ENCODE results near the gene APLN.

The APLN gene

GRCh38 chrX:129638917-129639316, 15.8 kb downstream of the APLN start:
- no peaks in the 10 kb centered on the region for H3K4me1 ChIP-seq
- H3K9me3 ChIP-seq: peaks cover 0 to 10% (median 0%) of the 10 kb centered on the region in 3 donors
- intact Hi-C loops (cut with DNase I; ENCODE audit: low total_unique reads): no loop called here

GRCh38 chrX:129637217-129638109, 17.3 kb downstream of the APLN start:
- peak; percentile 54 to 78 for DNase-seq
- intact Hi-C loops (cut with DNase I; ENCODE audit: low total_unique reads): loop anchor here (2.0 kb wide), 1 partner anchor 89 kb away; no protein-coding TSS in a partner anchor
- Histone ChIP-seq H3K4me1 (no peaks in the 10 kb centered on the region), H3K27me3 (no peaks in the 10 kb centered on the region), H3K4me3 (no peak overlapping the region), H3K36me3 (no peaks in the 10 kb centered on the region), H3K27ac (no peak overlapping the region), H3K9me3 (peaks cover 0 to 10% (median 0%) of the 10 kb centered on the region in 3 donors)
- TF ChIP-seq CTCF (IDR thresholded peaks at IDR 0.05): peak; percentile 82 to 86

More at GRCh38 chrX:129638917-129639316, 15.8 kb downstream of the APLN start:
- TF ChIP-seq CTCF (IDR thresholded peaks at IDR 0.05): no peak
- DNase-seq: no peak
- no peaks in the 10 kb centered on the region for H3K27me3 ChIP-seq
- no peaks in the 10 kb centered on the region for H3K36me3 ChIP-seq
- H3K27ac ChIP-seq: no peak overlapping the region
- H3K4me3 ChIP-seq: no peak overlapping the region

- no peaks in the 10 kb centered on the region for H3K27me3 ChIP-seq
- H3K9me3 ChIP-seq: peaks cover 0 to 4% (median 0%) of the 10 kb centered on the region in 3 donors
- no peaks in the 10 kb centered on the region for H3K36me3 ChIP-seq
- intact Hi-C loops (cut with DNase I; ENCODE audit: low total_unique reads): loop anchor here (2.0 kb wide), 1 partner anchor 91 kb away; no protein-coding TSS in a partner anchor
- DNase-seq: no peak
- no peak overlapping the region for H3K4me3 ChIP-seq
- no peak overlapping the region for H3K27ac ChIP-seq
- no peak for TF ChIP-seq CTCF (IDR thresholded peaks at IDR 0.05)
- no peaks in the 10 kb centered on the region for H3K4me1 ChIP-seq
Observed at GRCh38 chrX:129636175-129636681, 18.5 kb downstream of the APLN start.

- no peaks in the 10 kb centered on the region for H3K27me3 ChIP-seq
- intact Hi-C loops (cut with DNase I; ENCODE audit: low total_unique reads): no loop called here
- no peak for DNase-seq
- no peaks in the 10 kb centered on the region for H3K36me3 ChIP-seq
- peaks cover 0 to 6% (median 2%) of the 10 kb centered on the region in 4 donors for H3K4me1 ChIP-seq
- TF ChIP-seq CTCF (IDR thresholded peaks at IDR 0.05): no peak
- H3K9me3 ChIP-seq: no peaks in the 10 kb centered on the region
- H3K4me3 ChIP-seq: no peak overlapping the region
- H3K27ac ChIP-seq: no peak overlapping the region
Observed at GRCh38 chrX:129634541-129634940, 20.2 kb downstream of the APLN start.

GRCh38 chrX:129632443-129632842, 22.3 kb downstream of the APLN start:
- no peak overlapping the region for H3K27ac ChIP-seq
- H3K36me3 ChIP-seq: no peaks in the 10 kb centered on the region
- DNase-seq: no peak
- no peak overlapping the region for H3K4me3 ChIP-seq
- intact Hi-C loops (cut with DNase I; ENCODE audit: low total_unique reads): no loop called here
- TF ChIP-seq CTCF (IDR thresholded peaks at IDR 0.05): no peak
- peaks cover 0 to 9% (median 4%) of the 10 kb centered on the region in 4 donors for H3K4me1 ChIP-seq
- H3K9me3 ChIP-seq: no peaks in the 10 kb centered on the region
- H3K27me3 ChIP-seq: no peaks in the 10 kb centered on the region
